ENCODE data around the gene PKP4.
A peak's percentile ranks its signal among the peaks of the same experiment; 100 is the strongest.

The PKP4 gene

DNA sequence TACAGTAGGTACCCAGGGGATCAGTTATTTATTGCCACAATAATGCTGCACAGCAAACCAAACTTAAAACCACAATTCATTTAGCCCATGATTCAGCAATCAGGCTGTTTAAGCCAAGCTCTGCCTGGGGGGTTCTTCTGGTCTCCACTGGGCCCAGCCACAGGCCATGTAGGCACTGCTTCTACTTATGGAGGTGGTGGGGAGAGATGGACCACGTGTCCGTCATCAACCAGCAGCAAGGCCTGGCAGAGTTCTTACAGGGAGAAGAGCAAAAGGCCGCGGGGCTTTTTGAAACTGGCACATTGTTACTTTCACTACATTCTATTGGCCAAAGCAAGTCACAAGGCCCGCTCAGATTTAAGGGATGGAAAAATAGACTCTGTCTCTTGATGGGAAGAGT is 262.1 kb downstream of the PKP4 start:
- no peak for DNase-seq (ENCODE audit: low spot score)

DNA sequence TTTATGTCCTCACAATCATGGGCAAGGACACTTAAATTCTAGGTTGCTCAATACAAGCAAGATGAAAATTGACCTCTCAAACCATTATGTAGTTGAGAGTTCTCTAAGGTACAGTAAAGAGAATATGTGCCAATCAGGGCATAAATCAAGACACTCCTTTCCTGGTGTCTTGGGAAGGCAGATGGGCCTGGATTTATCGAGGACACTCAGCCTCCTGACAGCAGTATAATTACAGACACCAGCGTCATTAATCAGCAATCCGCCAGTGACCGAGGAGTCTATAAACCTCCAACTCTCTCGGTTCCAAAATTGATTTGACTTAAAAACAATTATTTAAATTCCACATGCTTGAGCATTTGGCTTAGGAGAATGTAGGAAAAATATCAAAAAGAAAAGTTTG is 262.7 kb downstream of the PKP4 start:
- DNase-seq (ENCODE audit: low spot score) = no peak

DNA sequence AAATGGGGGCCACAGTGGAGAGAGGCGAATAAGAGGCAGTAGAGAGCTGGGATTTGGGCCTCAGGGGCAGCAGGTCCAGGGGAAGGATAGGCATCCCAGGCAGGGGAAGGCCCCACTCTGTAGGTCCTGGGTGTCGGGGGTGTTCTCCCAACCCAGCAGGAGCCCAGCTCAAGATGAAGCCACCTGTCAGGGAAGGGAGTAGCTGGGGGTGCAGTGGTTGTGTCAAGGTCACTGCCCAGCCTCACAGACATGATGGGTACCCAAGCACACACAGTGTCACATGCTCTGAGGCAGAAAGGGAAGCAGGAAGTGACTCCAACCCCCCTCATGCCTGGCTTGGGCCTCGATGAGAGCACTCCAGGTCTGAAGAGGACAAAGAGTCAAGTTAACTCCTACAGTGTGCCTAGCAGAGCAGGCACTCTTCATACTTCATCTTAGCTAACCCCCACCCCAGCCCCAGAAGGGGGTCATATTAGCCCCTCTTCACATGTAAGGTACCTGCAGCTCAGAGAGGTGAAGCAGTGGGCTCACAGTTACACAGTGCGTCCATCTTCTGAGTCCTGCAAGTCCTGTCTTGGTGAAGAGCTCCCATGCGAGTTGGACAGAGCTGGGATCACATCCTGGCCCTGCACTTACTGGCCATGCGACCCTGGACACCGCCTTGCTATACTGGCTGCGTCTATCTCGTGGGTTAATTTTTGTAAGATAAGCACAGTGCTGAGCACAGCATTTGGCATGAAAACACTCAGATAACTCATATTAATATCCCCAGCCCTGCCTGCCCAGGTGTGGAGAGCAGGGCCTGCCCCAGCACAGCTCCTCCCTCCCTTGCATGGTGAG is 265.7 kb downstream of the PKP4 start:
- DNase-seq (ENCODE audit: low spot score) = no peak

DNA sequence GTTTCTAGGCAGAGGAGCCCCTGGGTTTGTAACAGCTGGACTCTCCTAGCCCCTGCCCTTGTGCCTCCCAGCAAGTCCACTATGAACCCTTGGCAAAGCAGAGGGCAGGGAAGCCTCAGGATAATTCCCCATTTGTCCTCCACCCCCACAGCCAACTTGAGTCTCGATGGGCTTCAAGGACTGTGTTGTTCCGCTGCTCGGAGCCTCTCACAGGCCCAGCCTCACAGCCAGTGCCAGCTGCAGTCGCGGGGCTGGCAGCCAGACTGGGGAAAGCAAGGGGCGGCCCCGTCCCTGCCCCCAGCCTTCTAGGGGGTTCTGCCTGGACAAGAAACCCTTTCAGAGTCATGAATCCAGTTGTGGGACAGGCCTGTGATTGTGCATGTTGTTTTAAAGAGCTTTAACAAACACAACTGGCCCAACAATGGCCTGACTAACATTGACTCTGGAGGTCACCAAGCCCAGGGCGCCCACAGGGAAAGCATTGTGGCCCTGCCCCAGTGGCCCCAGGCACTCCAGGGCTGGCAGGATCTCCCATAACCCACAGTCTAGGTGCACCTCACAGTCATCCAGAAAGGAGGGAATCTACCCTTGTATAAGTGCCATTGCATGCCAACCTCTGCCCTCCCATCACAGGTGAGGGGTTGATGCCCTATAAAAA is 266.6 kb downstream of the PKP4 start:
- peak; percentile 31 for DNase-seq (ENCODE audit: low spot score)

DNA sequence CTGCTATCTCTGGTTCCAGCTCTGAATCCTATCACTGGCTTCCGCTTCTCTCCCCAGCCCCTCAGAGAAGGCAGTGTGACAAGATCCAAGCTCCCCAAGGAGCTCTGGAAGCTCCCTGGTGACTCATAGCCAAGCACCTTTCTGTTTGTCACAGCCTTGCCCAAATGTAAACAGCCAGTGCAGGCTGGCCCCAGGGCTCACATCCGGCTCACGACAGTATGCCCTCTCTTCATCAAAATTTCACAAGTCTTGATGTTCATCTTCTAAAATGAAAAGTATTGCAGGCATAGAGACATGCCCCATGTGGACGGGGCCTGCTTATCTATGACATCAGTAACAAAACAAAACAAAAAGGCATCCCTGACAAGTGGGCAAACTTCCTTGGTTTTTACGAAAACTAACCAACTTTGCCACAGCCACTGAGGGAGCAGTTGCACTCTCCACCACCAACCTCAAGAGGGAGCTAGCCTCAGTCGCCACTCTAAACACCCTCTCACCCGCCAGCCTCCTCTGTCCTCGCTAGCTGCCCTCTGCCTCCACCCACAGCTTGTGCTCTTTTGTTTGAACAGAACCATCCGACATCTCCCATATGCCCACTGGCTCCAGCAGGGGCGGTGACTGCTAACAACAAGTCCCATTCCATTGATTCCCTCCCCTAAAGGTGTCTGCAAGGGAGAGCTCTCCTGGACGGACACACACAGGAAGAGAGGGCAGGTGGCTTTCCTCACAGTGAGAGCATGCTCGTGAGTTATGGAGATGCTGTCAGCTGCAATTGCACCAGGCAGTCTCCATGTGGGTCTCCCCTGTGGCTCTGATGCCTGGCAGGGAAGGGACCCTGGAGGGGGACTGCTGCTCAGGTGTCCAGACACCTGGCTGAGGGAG is 267.4 kb downstream of the PKP4 start:
- DNase-seq (ENCODE audit: low spot score) = no peak

DNA sequence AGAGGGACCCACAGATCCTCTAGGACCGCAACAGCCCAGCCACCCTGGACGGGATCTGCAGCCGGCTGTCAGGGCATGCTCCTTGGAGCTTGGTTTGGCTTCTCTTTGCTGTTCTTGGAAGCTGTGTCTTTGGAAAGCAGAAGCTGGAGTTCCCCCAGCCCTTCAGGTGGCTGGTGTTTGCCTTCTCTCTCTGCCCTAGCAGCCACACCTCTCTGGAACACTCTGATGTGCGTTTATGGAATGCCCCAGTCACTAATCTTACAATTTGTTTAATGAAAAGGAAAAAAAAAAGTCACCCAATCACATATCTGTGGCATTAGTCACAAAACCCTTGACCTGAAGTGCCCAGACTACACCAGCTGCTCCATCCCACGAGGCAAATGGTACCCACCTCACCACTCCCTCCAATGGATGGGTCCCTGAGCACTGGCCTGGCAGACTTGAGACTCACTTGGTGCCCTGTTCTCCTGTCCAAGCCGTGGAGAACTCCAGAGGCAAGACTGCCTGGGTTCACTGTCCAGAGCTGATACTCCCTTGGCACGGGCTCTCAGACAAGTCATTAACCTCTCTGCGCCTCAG is 268.1 kb downstream of the PKP4 start:
- DNase-seq (ENCODE audit: low spot score) = no peak

DNA sequence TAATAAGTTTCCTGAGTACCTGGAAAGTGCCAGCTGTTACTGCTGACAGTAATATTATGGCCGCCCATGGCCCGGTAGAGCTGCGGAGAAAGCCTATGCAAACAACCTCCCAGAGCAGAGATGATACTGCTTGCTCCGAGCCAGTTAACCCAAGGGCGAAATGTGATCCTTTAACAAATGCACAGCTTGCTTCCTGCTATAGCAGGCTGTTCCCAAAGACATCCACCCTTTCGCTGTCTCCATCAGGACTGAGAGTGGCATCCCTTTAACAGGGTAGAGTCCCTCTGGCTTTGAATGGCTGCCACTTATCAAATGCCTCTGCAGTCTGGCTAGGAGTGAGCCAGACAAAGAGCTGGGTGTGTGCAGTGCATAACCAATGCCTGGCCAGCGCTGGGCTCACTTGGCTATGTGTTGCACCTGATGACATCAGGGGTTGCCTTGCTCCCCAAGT is 268.7 kb downstream of the PKP4 start:
- DNase-seq (ENCODE audit: low spot score) = no peak

DNA sequence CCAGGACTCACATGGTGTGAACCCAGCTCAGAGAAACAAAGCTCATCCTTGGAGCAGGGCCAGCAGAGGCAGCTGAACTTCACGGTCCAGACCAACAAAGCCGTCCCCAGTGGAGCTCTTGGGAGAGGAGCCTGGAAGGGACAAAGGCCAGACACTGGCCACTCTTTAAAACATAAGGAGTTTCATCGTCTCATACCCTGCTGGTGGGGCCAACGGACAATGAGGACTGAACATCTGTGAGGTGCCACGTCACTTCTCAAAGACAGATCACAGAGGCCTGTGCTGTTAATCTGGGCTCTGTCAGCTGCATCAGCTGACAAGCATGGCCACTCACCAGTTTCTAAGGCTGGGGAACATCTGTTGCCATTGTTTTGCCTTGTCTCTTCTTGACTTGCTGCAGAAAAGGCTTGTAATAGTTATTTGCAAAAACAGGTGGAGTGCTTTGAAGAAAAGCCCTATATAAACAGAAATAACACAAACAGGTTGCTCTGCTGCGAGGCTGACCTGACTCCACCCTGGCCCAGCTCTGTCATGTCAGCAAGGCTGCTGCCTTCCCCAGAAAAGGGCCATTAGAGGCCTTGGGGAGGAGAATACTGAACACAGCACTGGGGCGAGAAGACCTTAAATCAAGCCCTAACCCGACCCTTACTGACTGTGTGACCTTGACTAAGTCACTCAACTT is 270.3 kb downstream of the PKP4 start:
- no peak for DNase-seq (ENCODE audit: low spot score)

DNA sequence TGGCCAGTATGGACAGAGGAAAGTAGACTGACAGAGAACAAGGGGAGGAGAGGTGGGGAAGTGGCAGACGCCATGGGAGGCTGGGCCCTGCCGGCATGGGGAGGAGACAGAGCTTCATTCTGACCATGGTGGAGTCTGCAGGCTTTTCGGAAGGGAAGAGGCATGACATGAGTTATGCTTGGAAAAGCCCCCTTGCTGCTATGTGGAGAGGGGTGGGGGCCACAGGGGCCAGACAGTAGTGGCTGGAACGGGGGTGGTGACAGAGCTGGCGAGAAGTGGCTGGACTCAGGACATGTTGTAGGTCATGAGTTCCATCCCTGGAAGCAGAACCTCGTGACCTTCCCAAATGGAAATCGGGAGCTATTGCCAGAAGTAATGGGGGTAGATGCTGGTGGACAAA is 271.7 kb downstream of the PKP4 start:
- no peak for DNase-seq (ENCODE audit: low spot score)

DNA sequence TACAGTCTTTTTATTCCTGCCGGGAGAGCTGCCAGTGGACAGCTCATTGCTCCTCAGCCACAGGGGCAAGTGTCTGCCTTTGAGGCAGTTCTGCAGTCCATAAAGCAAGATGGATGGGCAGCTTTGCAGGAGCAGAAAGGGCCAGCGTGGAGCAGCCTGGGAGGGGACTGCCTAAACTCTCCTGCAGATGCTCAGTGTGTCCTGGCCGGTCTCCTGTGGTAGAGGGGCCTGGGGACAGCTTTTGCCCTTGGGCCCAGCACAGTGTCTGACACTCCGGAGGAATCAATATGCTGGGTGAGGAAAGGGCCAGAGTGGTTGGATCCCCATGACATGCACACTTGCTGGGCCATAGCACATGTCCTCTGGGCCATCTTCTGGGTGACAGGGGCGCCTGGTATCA is 272.7 kb downstream of the PKP4 start:
- DNase-seq (ENCODE audit: low spot score) = no peak

DNA sequence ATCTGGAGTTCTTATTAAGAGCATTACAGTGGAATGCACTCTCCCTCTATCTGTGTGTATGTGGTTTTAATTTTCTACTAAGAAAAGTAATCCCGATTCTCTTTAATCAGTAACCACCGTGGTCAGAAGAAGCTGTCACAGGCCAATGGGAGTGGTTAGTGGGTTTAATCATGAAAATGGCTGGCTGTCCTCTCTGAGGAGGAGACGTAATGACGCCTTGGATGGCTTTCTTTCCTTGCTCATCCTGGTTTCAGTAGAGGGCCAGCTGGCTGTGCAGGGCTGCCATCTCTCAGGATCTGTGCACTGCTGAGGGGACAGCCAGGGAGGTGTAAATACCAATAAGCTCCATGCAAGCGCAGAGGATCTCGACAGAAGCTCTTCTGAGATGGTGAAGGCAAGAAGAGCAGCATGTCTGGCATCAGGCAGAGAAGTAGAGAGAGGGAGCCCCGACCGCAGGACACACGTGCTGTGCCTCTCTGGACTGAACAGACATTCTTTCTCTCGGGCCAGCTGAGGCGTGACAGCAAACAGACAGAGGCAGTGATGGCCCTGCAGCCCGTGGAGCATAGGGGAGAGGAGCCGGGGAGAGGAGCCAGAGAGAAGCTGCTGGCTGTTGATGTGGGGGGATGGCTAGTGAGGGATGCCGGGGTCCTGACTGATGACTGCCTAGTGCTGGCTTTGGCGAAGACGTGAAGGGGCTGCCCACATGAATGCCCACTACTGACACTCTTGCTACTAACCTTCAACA is 273.3 kb downstream of the PKP4 start:
- DNase-seq (ENCODE audit: low spot score) = no peak

DNA sequence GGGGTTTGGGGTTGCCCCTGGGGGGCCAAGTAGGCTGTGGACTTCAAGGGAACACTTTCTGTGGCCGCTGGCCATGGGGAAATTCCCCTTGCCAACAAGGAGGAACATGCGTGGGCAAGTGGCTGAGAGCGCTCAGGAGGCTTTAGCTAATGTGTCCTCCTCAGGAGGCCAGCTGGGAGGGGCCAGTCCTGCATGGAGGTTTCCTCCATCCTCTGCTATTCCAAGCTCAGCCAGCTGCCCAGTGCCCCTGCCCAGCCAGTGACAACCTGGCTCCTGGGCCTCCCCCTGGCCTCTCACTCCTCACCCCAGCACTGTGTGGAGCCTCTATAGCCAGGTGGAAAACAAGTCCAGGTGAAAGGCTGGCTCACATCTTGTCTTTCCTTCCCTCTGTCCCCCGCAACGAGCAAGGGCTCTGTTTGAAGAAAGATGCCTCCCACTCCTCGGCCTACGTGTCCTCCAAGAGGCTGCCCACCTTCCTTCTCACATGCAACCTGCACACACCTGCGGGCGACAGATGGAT is 273.9 kb downstream of the PKP4 start:
- DNase-seq (ENCODE audit: low spot score) = no peak

DNA sequence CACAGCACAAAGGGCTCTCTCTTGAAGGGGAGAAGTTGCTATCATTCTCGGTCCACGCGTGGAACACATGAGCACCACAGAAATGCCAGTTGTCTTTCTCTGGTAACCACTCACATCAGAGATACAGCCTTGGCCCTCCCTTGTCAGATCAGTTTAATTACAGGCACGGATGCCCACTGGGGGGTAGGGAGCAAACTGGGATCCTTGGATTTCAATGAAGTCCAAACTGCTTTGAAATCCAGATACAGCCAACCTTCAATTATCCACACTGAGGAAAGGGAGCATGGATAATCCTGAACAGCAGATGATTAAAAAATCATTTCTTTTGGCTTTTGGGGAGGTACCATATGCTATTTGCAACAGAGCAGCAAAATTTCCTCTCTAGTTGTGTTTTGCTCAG is 274.6 kb downstream of the PKP4 start:
- no peak for DNase-seq (ENCODE audit: low spot score)
